Measurements from ENCODE around the gene TRAPPC12.

TRAPPC12 gene

GRCh38 chr2:3470856-3471737 lies 91.6 kb downstream of the TRAPPC12 start:
- no peak for DNase-seq

GRCh38 chr2:3472296-3472695 lies 92.8 kb downstream of the TRAPPC12 start:
- DNase-seq: no peak

- DNase-seq: no peak
Observed at GRCh38 chr2:3472966-3473365, 93.5 kb downstream of the TRAPPC12 start.

GRCh38 chr2:3475771-3476170 lies 96.3 kb downstream of the TRAPPC12 start:
- DNase-seq: no peak

- DNase-seq: no peak
Observed at GRCh38 chr2:3476321-3476984, 97.0 kb downstream of the TRAPPC12 start.

GRCh38 chr2:3476985-3477327 lies 97.5 kb downstream of the TRAPPC12 start:
- DNase-seq: no peak

GRCh38 chr2:3478846-3479385 lies 99.4 kb downstream of the TRAPPC12 start:
- DNase-seq: no peak

GRCh38 chr2:3479430-3480320 lies 100.2 kb downstream of the TRAPPC12 start:
- DNase-seq: no peak

GRCh38 chr2:3480352-3481010 lies 101.0 kb downstream of the TRAPPC12 start:
- DNase-seq: no peak

- DNase-seq: no peak
Observed at GRCh38 chr2:3481011-3481400, 101.5 kb downstream of the TRAPPC12 start.

- no peak for DNase-seq
Observed at GRCh38 chr2:3481736-3482362, 102.4 kb downstream of the TRAPPC12 start.

GRCh38 chr2:3482363-3482821 lies 102.9 kb downstream of the TRAPPC12 start:
- no peak for DNase-seq

- no peak for DNase-seq
Observed at GRCh38 chr2:3483227-3483985, 103.9 kb downstream of the TRAPPC12 start.

GRCh38 chr2:3483986-3484960 lies 104.8 kb downstream of the TRAPPC12 start:
- DNase-seq: no peak

GRCh38 chr2:3485166-3485565 lies 105.7 kb downstream of the TRAPPC12 start:
- no peak for DNase-seq

GRCh38 chr2:3486047-3487027 lies 106.8 kb downstream of the TRAPPC12 start:
- no peak for DNase-seq

GRCh38 chr2:3487028-3487425 lies 107.5 kb downstream of the TRAPPC12 start:
- DNase-seq: no peak

GRCh38 chr2:3487432-3487831 lies 107.9 kb downstream of the TRAPPC12 start:
- no peak for DNase-seq

Measured in central memory CD4-positive, alpha-beta T cell (primary cell).